Psoas muscle (tissue), 8 donors: ENCODE results near the gene UBIAD1. TPM values are rescaled to one million over a fixed set of nuclear protein-coding genes. Genes with fewer than 3 reads are reported as not detected.

Experiments used
- ATAC-seq, 4 donors: fragments of 200-7000 bp; cut with Tn5 transposase; one replicate each; pipeline ENCODE4 v1.9.1; 2020; ENCODE audit warnings: moderate library complexity in 3 of 4, mild to moderate bottlenecking in 2 of 4
- DNase-seq, 2 donors: peaks; one replicate each; pipeline ENCODE4 v3.0.0-alpha.2; 2020
- H3K27ac ChIP-seq: fragments of 200-600 bp; one replicate; pipeline ENCODE4 v1.8.0; 2022
- H3K27me3 ChIP-seq, 3 donors: fragments of 200-600 bp in 1 of 3; one replicate each; pipeline versions ENCODE4 v1.6.1 to v1.8.0; 2013 to 2022; ENCODE audit warnings: low read length in 2 of 3, mild to moderate bottlenecking in 2 of 3, moderate library complexity in 1 of 3; ENCODE audit not compliant: insufficient read depth in 3 of 3
- H3K36me3 ChIP-seq, 2 donors: fragments of 200-600 bp in 1 of 2; one replicate each; pipeline versions ENCODE4 v1.6.1 to v1.8.0; 2013 to 2022; ENCODE audit warnings: low read depth in 1 of 2, mild to moderate bottlenecking in 1 of 2, moderate library complexity in 1 of 2; ENCODE audit not compliant: insufficient read depth in 1 of 2
- H3K4me1 ChIP-seq: fragments of 200-600 bp; one replicate; pipeline ENCODE4 v1.8.0; 2022
- H3K4me3 ChIP-seq: fragments of 200-600 bp; one replicate; pipeline ENCODE4 v1.8.0; 2022; ENCODE audit warnings: mild to moderate bottlenecking
- H3K9me3 ChIP-seq: fragments of 200-600 bp; one replicate; pipeline ENCODE4 v1.8.0; 2022
- CTCF ChIP-seq: fragments of 200-600 bp; IDR thresholded peaks from one replicate; pipeline ENCODE4 v1.8.0; 2022; ENCODE audit warnings: antibody characterized with exemption
- WGBS, 3 donors: extraction: QIAGEN DNeasy Blood & Tissue Kit; methylation state at CpG; one replicate each; pipeline versions ENCODE4 v1.1.6 to v1.1.7; 2013; 5-methylcytosine and 5-hydroxymethylcytosine counted together
- intact Hi-C, 2 donors: fragments of 100-400 bp; cut with DNase I; formaldehyde crosslinking; loops; one replicate each; pipeline versions ENCODE4 v1.11.0 to v1.14.2; 2022
- polyA plus RNA-seq, 3 donors: library from polyadenylated mRNA; stranded (reverse); fragments of 200-250 nt; gene quantifications; one replicate each; pipeline ENCODE4 v1.2.3, GENCODE V29; 2013
- total RNA-seq, 4 donors: library from RNA; stranded (reverse); fragmentation: NEBNext Ultra II Directional in 2 of 4; extraction: Animal tissue kit (Norgen Biotek cat#: 25700) in 2 of 4; gene quantifications; one replicate each; pipeline versions ENCODE4 v1.2.1 to v1.2.4, GENCODE V29; 2021 to 2023
- donor health status: healthy with polysubstance abuse.
- donor health status: DM: no; HTN: no; CAD: no; lungs with moderate emphysema.
- donor health status: Bipolar disorder and iron deficiency.
- donor health status: healthy.
- donor health status: DM: yes; HTN: yes; CAD: no.
- donor health status: DM: no; HTN: no; CAD: no.
- donor health status: DM: no; HTN: no; CAD: no.
- donor health status: DM: yes; HTN: yes; CAD: no.

Gene UBIAD1
- total and polyA plus RNA-seq, 7 donors: 19.0 to 29.4 (median 25.0) TPM

- Histone ChIP-seq H3K4me1 (no peaks in the 10 kb centered on the region), H3K27me3 (peaks cover 0 to 14% (median 2%) of the 10 kb centered on the region in 3 donors), H3K36me3 (no peaks in the 10 kb centered on the region), H3K27ac (no peak overlapping the region), H3K4me3 (no peak overlapping the region), H3K9me3 (no peaks in the 10 kb centered on the region)
- no peak for TF ChIP-seq CTCF
- no peak for DNase-seq
- WGBS, 3 donors: 26 to 52% (median 38%) methylated on average over 6 of the region's 6 CpGs
- intact Hi-C loops: no loop called here
- no peak for ATAC-seq
Observed at GRCh38 chr1:11316701-11317100, 43.7 kb downstream of the UBIAD1 start.

GRCh38 chr1:11318982-11319381 lies 46.0 kb downstream of the UBIAD1 start:
- no peak overlapping the region for H3K27ac ChIP-seq
- no peak for ATAC-seq
- H3K36me3 ChIP-seq: no peaks in the 10 kb centered on the region
- DNase-seq: no peak
- WGBS, 3 donors: 82 to 91% (median 83%) methylated on average over 11 of the region's 11 CpGs
- no peaks in the 10 kb centered on the region for H3K4me1 ChIP-seq
- TF ChIP-seq CTCF: no peak
- peaks cover 0 to 14% (median 2%) of the 10 kb centered on the region in 3 donors for H3K27me3 ChIP-seq
- no peak overlapping the region for H3K4me3 ChIP-seq
- intact Hi-C loops: no loop called here
- H3K9me3 ChIP-seq: no peaks in the 10 kb centered on the region

GRCh38 chr1:11320153-11320936 lies 47.3 kb downstream of the UBIAD1 start:
- Histone ChIP-seq H3K4me1 (no peaks in the 10 kb centered on the region), H3K27me3 (peaks cover 0 to 14% (median 4%) of the 10 kb centered on the region in 3 donors), H3K27ac (no peak overlapping the region), H3K9me3 (no peaks in the 10 kb centered on the region), H3K36me3 (no peaks in the 10 kb centered on the region), H3K4me3 (no peak overlapping the region)
- ATAC-seq: peak in 1 of 4 donors; percentile 28
- no peak for DNase-seq
- WGBS, 3 donors: 20 to 23% (median 22%) methylated on average over 15 of the region's 15 CpGs
- peak; percentile 48 for TF ChIP-seq CTCF
- intact Hi-C loops: no loop called here

GRCh38 chr1:11321656-11322491 lies 48.9 kb downstream of the UBIAD1 start:
- no peak overlapping the region for H3K4me3 ChIP-seq
- WGBS, 3 donors: 54 to 66% (median 59%) methylated on average over 9 to 10 of the region's 10 CpGs
- no peak overlapping the region for H3K27ac ChIP-seq
- H3K9me3 ChIP-seq: no peaks in the 10 kb centered on the region
- H3K27me3 ChIP-seq: peaks cover 0 to 14% (median 4%) of the 10 kb centered on the region in 3 donors
- no peak for ATAC-seq
- no peaks in the 10 kb centered on the region for H3K36me3 ChIP-seq
- TF ChIP-seq CTCF: no peak
- intact Hi-C loops: no loop called here
- no peaks in the 10 kb centered on the region for H3K4me1 ChIP-seq
- no peak for DNase-seq
